ENCODE data around the gene NBDY.

DNA sequence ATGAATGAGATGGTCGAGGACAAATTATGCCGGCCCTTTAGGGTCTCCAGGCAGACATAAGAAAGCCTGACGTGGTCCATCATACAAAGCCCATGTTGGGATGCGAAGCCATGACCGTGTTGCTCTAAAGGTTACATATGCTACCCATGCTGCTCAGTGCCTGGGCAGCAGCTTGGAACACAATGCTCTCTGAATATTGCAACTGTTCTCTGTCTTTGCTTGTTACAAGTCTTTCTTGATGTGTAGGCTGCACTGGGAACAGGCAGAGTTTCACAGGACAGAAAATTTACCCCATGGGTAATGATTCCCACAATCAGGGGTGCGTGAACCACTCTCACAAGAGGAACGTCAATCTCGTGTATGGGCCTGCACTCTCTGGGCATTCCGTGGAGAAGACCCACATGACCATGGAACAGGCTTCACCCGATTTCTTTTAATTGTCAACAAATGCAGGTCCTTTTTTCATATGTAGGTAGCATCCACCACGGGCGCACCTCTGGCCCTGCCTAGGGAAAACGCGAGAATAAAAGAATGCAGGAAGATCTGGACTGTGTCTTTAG, 66.3 kb downstream of the NBDY start:
- TF ChIP-seq SMC3 (IDR thresholded peaks at IDR 0.05) (no peak), KDM1A (IDR thresholded peaks at IDR 0.05; ENCODE audit: low read depth) (no peak), POLR2A (IDR thresholded peaks at IDR 0.05; ENCODE audit: low read length) (no peak), TP53 (CRISPR knock-in tag; IDR thresholded peaks at IDR 0.05) (no peak)
- TF ChIP-seq, protein P1, sequence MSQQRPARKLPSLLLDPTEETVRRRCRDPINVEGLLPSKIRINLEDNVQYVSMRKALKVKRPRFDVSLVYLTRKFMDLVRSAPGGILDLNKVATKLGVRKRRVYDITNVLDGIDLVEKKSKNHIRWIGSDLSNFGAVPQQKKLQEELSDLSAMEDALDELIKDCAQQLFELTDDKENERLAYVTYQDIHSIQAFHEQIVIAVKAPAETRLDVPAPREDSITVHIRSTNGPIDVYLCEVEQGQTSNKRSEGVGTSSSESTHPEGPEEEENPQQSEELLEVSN (IDR thresholded peaks at IDR 0.05; ENCODE audit: borderline replicate concordance, low read depth), result no peak
- TF ChIP-seq, protein P2, sequence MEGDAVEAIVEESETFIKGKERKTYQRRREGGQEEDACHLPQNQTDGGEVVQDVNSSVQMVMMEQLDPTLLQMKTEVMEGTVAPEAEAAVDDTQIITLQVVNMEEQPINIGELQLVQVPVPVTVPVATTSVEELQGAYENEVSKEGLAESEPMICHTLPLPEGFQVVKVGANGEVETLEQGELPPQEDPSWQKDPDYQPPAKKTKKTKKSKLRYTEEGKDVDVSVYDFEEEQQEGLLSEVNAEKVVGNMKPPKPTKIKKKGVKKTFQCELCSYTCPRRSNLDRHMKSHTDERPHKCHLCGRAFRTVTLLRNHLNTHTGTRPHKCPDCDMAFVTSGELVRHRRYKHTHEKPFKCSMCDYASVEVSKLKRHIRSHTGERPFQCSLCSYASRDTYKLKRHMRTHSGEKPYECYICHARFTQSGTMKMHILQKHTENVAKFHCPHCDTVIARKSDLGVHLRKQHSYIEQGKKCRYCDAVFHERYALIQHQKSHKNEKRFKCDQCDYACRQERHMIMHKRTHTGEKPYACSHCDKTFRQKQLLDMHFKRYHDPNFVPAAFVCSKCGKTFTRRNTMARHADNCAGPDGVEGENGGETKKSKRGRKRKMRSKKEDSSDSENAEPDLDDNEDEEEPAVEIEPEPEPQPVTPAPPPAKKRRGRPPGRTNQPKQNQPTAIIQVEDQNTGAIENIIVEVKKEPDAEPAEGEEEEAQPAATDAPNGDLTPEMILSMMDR (IDR thresholded peaks at IDR 0.05), result no peak
- TF ChIP-seq, protein P3, sequence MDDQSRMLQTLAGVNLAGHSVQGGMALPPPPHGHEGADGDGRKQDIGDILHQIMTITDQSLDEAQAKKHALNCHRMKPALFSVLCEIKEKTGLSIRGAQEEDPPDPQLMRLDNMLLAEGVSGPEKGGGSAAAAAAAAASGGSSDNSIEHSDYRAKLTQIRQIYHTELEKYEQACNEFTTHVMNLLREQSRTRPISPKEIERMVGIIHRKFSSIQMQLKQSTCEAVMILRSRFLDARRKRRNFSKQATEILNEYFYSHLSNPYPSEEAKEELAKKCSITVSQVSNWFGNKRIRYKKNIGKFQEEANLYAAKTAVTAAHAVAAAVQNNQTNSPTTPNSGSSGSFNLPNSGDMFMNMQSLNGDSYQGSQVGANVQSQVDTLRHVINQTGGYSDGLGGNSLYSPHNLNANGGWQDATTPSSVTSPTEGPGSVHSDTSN (IDR thresholded peaks at IDR 0.05), result no peak
